ENCODE measurements around the gene ACKR3. TPM values are rescaled to one million over a fixed set of nuclear protein-coding genes. Genes with fewer than 3 reads are reported as not detected.

The ACKR3 gene
- total RNA-seq, 1 donor from 2014 or later: 23.3 TPM

DNA sequence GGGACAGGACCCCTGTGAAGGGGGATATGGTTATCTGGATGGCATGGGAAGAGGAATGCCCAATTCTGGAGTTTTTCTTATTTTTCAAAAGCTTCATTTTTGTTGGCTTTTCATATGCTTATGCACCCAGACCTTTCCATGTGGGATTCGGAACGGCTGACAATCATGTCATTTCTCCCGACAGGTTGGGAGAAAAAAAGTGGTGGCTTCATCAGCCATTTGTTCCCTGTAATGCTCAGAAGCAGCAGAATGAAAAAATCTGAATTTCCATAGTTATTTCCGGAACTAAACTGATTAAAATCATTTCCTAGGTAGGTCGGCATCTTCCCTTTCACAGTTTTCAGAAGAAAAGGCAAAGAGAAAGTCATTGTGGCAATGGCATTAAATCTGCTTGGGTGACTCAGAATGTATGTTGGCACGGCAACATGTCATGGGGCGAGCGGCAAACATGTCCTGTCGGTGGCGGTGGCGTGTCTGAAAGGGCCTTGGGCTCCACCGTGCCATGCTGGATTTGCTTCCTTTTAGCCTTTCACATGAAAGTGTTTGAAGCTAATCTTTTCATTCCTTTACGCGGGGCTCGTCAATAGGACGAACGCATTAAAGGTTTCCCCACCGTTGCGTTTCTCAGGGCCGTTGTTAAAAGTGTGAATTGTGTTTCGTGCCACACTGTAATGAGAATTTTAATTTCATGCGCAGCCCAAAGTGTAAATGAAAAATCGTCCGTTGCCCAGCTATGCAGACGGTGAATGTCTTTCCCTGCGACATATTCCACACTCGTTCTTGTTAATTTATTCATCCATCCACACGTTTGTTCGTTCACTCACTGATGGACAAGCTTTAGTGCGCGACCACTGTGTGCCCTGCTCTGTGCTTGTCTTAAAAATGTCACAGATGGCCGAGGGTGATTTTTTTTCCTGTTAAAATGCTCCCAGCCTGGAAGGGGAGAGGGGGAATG lies 18.5 kb downstream of the ACKR3 start:
- Mint-ChIP-seq H3K4me1 (ENCODE audit: low read depth) (no peaks in the 10 kb centered on the region), H3K4me3 (ENCODE audit: low read depth) (no peak overlapping the region), H3K9me3 (ENCODE audit: low read depth) (peaks cover 4% of the 10 kb centered on the region), H3K27me3 (no peaks in the 10 kb centered on the region), H3K27ac (peak overlapping the region; percentile 66), H3K36me3 (ENCODE audit: insufficient read depth) (peaks cover 3% of the 10 kb centered on the region)
- TF ChIP-seq, protein P1, sequence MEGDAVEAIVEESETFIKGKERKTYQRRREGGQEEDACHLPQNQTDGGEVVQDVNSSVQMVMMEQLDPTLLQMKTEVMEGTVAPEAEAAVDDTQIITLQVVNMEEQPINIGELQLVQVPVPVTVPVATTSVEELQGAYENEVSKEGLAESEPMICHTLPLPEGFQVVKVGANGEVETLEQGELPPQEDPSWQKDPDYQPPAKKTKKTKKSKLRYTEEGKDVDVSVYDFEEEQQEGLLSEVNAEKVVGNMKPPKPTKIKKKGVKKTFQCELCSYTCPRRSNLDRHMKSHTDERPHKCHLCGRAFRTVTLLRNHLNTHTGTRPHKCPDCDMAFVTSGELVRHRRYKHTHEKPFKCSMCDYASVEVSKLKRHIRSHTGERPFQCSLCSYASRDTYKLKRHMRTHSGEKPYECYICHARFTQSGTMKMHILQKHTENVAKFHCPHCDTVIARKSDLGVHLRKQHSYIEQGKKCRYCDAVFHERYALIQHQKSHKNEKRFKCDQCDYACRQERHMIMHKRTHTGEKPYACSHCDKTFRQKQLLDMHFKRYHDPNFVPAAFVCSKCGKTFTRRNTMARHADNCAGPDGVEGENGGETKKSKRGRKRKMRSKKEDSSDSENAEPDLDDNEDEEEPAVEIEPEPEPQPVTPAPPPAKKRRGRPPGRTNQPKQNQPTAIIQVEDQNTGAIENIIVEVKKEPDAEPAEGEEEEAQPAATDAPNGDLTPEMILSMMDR (IDR thresholded peaks at IDR 0.05; ENCODE audit: unreplicated experiment): no peak
- DNase-seq (ENCODE audit: low spot score, unreplicated experiment): no peak

DNA sequence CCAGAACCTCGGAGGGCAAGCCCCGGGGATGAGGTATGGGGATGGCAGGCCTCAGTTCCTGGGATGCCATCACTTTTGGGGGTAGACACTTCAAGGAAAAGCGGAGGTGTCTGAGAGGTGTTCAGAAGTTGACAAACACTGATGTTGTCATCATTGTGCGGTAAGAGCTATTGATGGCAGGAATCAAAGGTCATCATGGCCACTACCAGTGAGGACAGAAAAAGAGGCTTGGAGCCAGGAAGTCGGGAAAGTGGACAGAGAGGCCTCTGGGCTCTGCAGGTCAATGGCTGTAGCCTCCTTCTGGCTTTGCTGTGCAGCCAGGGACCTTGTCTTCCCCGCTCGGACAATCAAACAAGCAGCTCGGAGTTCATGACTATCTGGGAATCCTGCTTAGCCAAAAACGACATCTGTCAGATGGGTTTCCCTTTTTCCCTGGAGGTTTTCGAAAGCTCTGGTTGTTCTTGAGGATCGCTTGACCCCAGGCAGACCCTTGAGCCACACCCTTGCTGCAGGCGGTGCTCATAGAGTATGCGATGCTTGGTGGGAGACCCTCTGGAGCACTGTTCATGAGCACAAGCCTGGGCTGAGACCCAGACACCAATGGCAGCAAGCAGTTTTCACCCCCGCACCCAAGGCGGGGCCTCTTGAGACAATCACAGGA lies 19.4 kb downstream of the ACKR3 start:
- H3K9me3 Mint-ChIP-seq (ENCODE audit: low read depth): peaks cover 4% of the 10 kb centered on the region
- no peak for DNase-seq (ENCODE audit: low spot score, unreplicated experiment)
- TF ChIP-seq, protein P1 (IDR thresholded peaks at IDR 0.05; ENCODE audit: unreplicated experiment): no peak
- no peak overlapping the region for H3K27ac Mint-ChIP-seq
- no peaks in the 10 kb centered on the region for H3K27me3 Mint-ChIP-seq
- H3K4me3 Mint-ChIP-seq (ENCODE audit: low read depth): no peak overlapping the region
- H3K36me3 Mint-ChIP-seq (ENCODE audit: insufficient read depth): peaks cover 3% of the 10 kb centered on the region
- H3K4me1 Mint-ChIP-seq (ENCODE audit: low read depth): no peaks in the 10 kb centered on the region

DNA sequence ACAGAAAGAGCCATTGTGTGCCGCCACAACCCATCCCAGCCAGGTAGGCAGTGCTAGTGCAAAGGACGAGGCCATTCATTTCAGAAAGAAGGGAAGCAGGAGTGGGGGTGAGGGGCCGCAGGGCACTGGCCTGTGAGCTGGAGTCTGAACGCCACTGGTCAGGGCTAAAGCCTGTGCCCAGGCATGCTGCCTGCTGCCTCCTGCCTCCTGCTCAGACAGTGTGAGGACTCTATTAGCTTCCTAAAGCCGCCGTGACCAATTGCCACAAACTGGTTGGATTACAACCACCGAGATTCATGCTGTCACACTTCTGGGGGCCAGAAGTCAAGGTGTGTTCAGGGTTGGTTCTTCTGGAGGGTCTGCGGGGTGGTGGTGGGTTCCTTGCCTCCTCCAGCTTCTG lies 21.2 kb downstream of the ACKR3 start:
- peaks cover 4% of the 10 kb centered on the region for H3K9me3 Mint-ChIP-seq (ENCODE audit: low read depth)
- no peaks in the 10 kb centered on the region for H3K27me3 Mint-ChIP-seq

DNA sequence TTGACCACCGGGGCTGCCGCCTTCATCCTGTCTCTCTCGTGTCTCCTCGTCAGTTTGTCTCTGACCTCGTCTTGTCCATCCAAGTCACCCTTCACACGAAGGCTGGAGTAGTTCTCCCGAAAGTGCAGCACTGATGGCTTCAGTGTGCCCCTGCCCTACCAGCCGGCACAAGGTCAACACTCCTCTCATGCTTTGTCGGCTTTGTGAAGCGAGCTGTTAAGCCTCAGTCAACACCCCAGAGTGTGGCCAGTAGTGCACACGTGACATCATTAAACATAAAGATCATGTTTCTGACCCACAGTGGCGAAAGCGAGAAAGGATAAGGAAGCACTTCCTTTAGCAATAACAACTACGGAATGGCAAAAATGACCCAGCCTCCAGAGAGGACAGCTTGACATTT lies 23.2 kb downstream of the ACKR3 start:
- Mint-ChIP-seq H3K9me3 (ENCODE audit: low read depth) (no peaks in the 10 kb centered on the region), H3K27ac (no peak overlapping the region), H3K4me3 (ENCODE audit: low read depth) (no peak overlapping the region), H3K36me3 (ENCODE audit: insufficient read depth) (no peaks in the 10 kb centered on the region), H3K4me1 (ENCODE audit: low read depth) (no peaks in the 10 kb centered on the region), H3K27me3 (peaks cover under 1% of the 10 kb centered on the region)
- TF ChIP-seq, protein P1 (IDR thresholded peaks at IDR 0.05; ENCODE audit: unreplicated experiment): no peak
- no peak for DNase-seq (ENCODE audit: low spot score, unreplicated experiment)

More for the DNA sequence above, 21.2 kb downstream of the ACKR3 start:
- no peak for DNase-seq (ENCODE audit: low spot score, unreplicated experiment)
- TF ChIP-seq, protein P1 (IDR thresholded peaks at IDR 0.05; ENCODE audit: unreplicated experiment): no peak
- Mint-ChIP-seq H3K36me3 (ENCODE audit: insufficient read depth) (peaks cover 3% of the 10 kb centered on the region), H3K4me1 (ENCODE audit: low read depth) (no peaks in the 10 kb centered on the region), H3K4me3 (ENCODE audit: low read depth) (no peak overlapping the region), H3K27ac (no peak overlapping the region)

DNA sequence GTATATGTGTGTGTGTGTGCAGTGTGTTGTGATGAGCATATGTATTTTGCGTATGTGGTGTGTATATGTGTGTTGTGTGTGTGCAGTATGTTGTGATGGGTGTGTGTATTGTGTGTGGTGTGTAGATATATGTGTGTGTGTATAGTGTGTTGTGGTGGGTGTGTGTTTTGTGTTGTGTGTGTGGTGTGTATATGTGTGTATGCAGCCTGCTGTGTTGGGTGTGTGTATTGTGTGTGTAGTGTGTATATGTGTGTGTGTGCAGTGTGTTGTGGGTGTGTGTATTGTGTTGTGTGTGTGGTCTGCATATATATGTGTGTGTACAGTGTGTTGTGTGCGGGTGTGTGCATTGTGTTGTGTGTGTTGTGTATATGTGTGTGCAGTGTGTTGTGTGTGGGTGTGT lies 23.9 kb downstream of the ACKR3 start:
- Mint-ChIP-seq H3K27ac (no peak overlapping the region), H3K9me3 (ENCODE audit: low read depth) (no peaks in the 10 kb centered on the region), H3K27me3 (peaks cover 2% of the 10 kb centered on the region)

More for the DNA sequence above, 23.9 kb downstream of the ACKR3 start:
- TF ChIP-seq, protein P1 (IDR thresholded peaks at IDR 0.05; ENCODE audit: unreplicated experiment): no peak
- Mint-ChIP-seq H3K4me3 (ENCODE audit: low read depth) (no peak overlapping the region), H3K4me1 (ENCODE audit: low read depth) (no peaks in the 10 kb centered on the region), H3K36me3 (ENCODE audit: insufficient read depth) (no peaks in the 10 kb centered on the region)
- DNase-seq (ENCODE audit: low spot score, unreplicated experiment): no peak

All from progenitor cell of endocrine pancreas (in vitro differentiated cells).